Fibroblast of villous mesenchyme (primary cell): ENCODE measurements around the gene PLEKHF1. TPM values are rescaled to one million over a fixed set of nuclear protein-coding genes. Genes with fewer than 3 reads are reported as not detected.

Source experiments
- DNase-seq: peaks from one replicate; pipeline ENCODE4 v3.0.0-alpha.2; 2010; ENCODE audit warnings: low read depth
- H3K4me3 ChIP-seq: 2 replicates; pipeline ENCODE4 v1.5.1; 2011; ENCODE audit warnings: low read depth, mild to moderate bottlenecking, low read length
- CTCF ChIP-seq: IDR thresholded peaks from 2 replicates; pipeline ENCODE4 v1.5.1; 2012; ENCODE audit warnings: low read depth, mild to moderate bottlenecking, low read length; ENCODE audit not compliant: insufficient read depth
- total RNA-seq: library from RNA; depleted of rRNA; stranded (reverse); fragments of >200 nt; gene quantifications from 2 replicates; pipeline ENCODE4 v1.2.3, GENCODE V29; 2012

PLEKHF1 gene
- total RNA-seq, 1 donor, result 9.9 TPM

- no peak overlapping the region for H3K4me3 ChIP-seq
- no peak for TF ChIP-seq CTCF
- DNase-seq, result no peak
Measured at GRCh38 chr19:29643361-29643935, 21.8 kb upstream of the PLEKHF1 start.

- no peak overlapping the region for H3K4me3 ChIP-seq
- DNase-seq, result no peak
- TF ChIP-seq CTCF, result no peak
Measured at GRCh38 chr19:29644210-29644609, 21.1 kb upstream of the PLEKHF1 start.

- no peak overlapping the region for H3K4me3 ChIP-seq
- TF ChIP-seq CTCF, result no peak
- no peak for DNase-seq
Measured at GRCh38 chr19:29645491-29645867, 19.8 kb upstream of the PLEKHF1 start.

GRCh38 chr19:29645911-29646310 lies 19.4 kb upstream of the PLEKHF1 start:
- no peak overlapping the region for H3K4me3 ChIP-seq
- TF ChIP-seq CTCF, result no peak
- DNase-seq, result no peak

- no peak for TF ChIP-seq CTCF
- DNase-seq, result no peak
- no peak overlapping the region for H3K4me3 ChIP-seq
Measured at GRCh38 chr19:29650772-29651387, 14.4 kb upstream of the PLEKHF1 start.

GRCh38 chr19:29651622-29652394 lies 13.5 kb upstream of the PLEKHF1 start:
- H3K4me3 ChIP-seq, result no peak overlapping the region
- DNase-seq, result no peak
- TF ChIP-seq CTCF, result no peak
